MM.1S (cell line): ENCODE data around the gene ANO3.

Experiments used
- DNase-seq: peaks from one replicate; pipeline ENCODE4 v3.0.0-alpha.2; 2015
- H2AFZ ChIP-seq: fragments of 300-600 bp; sonication (generic); 2 replicates; pipeline ENCODE4 v1.6.0; 2016; ENCODE audit warnings: antibody characterized with exemption, low read length
- H3F3A ChIP-seq: fragments of 300-600 bp; sonication (generic); 2 replicates; pipeline ENCODE4 v1.6.1; 2016; ENCODE audit warnings: mild to moderate bottlenecking, antibody characterized with exemption, low read length, moderate library complexity, mixed read lengths; ENCODE audit not compliant: insufficient read depth
- H3K27ac ChIP-seq: fragments of 300-600 bp; sonication (generic); 2 replicates; pipeline ENCODE4 v1.5.1; 2016; ENCODE audit warnings: mild to moderate bottlenecking, low read length
- H3K27me3 ChIP-seq: fragments of 300-600 bp; sonication (generic); replicated peaks from 2 replicates; pipeline ENCODE4 v1.6.0; 2016; ENCODE audit warnings: low read length; ENCODE audit not compliant: insufficient read depth
- H3K36me3 ChIP-seq: fragments of 300-600 bp; sonication (generic); replicated peaks from 2 replicates; pipeline ENCODE4 v1.6.1; 2016; ENCODE audit warnings: mild to moderate bottlenecking, low read length, mixed read lengths; ENCODE audit not compliant: insufficient read depth
- H3K4me1 ChIP-seq: fragments of 300-600 bp; sonication (generic); 2 replicates; pipeline ENCODE4 v1.6.1; 2016; ENCODE audit warnings: low read length, mixed read lengths
- H3K4me2 ChIP-seq: fragments of 300-600 bp; sonication (generic); 2 replicates; pipeline ENCODE4 v1.6.0; 2016; ENCODE audit warnings: low read depth, low read length
- H3K4me3 ChIP-seq: fragments of 300-600 bp; sonication (generic); 2 replicates; pipeline ENCODE4 v1.5.1; 2016; ENCODE audit warnings: low read length, mixed read lengths
- H3K79me2 ChIP-seq: fragments of 300-600 bp; sonication (generic); 2 replicates; pipeline ENCODE4 v1.6.1; 2016; ENCODE audit warnings: mixed run types, low read length, mixed read lengths
- H3K9ac ChIP-seq: fragments of 300-600 bp; sonication (generic); 2 replicates; pipeline ENCODE4 v1.6.1; 2016; ENCODE audit warnings: low read length, mixed read lengths
- H3K9me2 ChIP-seq: fragments of 300-600 bp; sonication (generic); replicated peaks from 2 replicates; pipeline ENCODE4 v1.6.1; 2016; ENCODE audit warnings: mild to moderate bottlenecking, low read length, mixed read lengths; ENCODE audit not compliant: insufficient read depth
- H3K9me3 ChIP-seq: fragments of 300-600 bp; sonication (generic); replicated peaks from 2 replicates; pipeline ENCODE4 v1.6.1; 2016; ENCODE audit warnings: mild to moderate bottlenecking, low read length, mixed read lengths; ENCODE audit not compliant: insufficient read depth
- H4K20me1 ChIP-seq: fragments of 300-600 bp; sonication (generic); 2 replicates; pipeline ENCODE4 v1.6.1; 2016; ENCODE audit warnings: mild to moderate bottlenecking, low read length, moderate library complexity, mixed read lengths; ENCODE audit not compliant: insufficient read depth
- EZH2 ChIP-seq: fragments of 300-600 bp; sonication (generic); optimal IDR thresholded peaks from 2 replicates; pipeline ENCODE3; 2017; ENCODE audit warnings: low read depth, mild to moderate bottlenecking, antibody characterized with exemption, low read length, mixed read lengths
- EZH2phosphoT487 ChIP-seq: fragments of 300-600 bp; sonication (generic); IDR thresholded peaks from 2 replicates; pipeline ENCODE4 v1.6.1; 2018; ENCODE audit warnings: antibody characterized with exemption, low read length
- TF ChIP-seq, protein P1 (sequence below): fragments of 300-600 bp; sonication (generic); IDR thresholded peaks from 2 replicates; pipeline ENCODE4 v1.5.1; 2016; ENCODE audit warnings: antibody characterized with exemption, low read length, mixed read lengths

Gene ANO3

DNA sequence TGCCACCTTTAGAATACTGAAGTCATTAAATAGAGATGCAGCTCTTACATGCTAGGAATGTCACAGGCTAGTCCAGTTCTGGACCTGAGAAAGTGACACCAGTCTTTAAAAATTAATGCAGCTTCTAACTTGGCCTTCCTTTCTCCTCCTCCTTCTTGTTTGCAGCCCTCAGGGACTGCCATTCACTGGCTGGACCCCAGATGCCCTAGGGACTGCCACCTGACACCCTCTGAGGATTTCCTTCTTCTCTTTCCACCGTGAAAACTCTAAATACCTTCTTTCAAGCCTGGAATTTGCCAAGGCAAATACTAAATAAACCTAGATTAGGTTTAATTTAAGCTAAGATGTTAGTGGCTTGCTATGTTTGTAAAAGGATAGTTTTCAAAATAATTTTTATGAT lies 161.7 kb downstream of the ANO3 start:
- no peaks in the 10 kb centered on the region for H3K9me3 ChIP-seq
- no peak overlapping the region for H3K4me3 ChIP-seq
- no peak for DNase-seq
- H3K27me3 ChIP-seq: no peaks in the 10 kb centered on the region
- no peak overlapping the region for H3K4me2 ChIP-seq
- no peak overlapping the region for H2AFZ ChIP-seq
- H3K4me1 ChIP-seq: no peaks in the 10 kb centered on the region
- no peaks in the 10 kb centered on the region for H3K9me2 ChIP-seq
- no peaks in the 10 kb centered on the region for H4K20me1 ChIP-seq
- no peaks in the 10 kb centered on the region for H3F3A ChIP-seq
- H3K9ac ChIP-seq: no peak overlapping the region
- no peak for TF ChIP-seq EZH2
- no peak for TF ChIP-seq EZH2phosphoT487
- TF ChIP-seq, protein P1, sequence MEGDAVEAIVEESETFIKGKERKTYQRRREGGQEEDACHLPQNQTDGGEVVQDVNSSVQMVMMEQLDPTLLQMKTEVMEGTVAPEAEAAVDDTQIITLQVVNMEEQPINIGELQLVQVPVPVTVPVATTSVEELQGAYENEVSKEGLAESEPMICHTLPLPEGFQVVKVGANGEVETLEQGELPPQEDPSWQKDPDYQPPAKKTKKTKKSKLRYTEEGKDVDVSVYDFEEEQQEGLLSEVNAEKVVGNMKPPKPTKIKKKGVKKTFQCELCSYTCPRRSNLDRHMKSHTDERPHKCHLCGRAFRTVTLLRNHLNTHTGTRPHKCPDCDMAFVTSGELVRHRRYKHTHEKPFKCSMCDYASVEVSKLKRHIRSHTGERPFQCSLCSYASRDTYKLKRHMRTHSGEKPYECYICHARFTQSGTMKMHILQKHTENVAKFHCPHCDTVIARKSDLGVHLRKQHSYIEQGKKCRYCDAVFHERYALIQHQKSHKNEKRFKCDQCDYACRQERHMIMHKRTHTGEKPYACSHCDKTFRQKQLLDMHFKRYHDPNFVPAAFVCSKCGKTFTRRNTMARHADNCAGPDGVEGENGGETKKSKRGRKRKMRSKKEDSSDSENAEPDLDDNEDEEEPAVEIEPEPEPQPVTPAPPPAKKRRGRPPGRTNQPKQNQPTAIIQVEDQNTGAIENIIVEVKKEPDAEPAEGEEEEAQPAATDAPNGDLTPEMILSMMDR: no peak
- H3K79me2 ChIP-seq: no peaks in the 10 kb centered on the region
- H3K36me3 ChIP-seq: no peaks in the 10 kb centered on the region
- no peak overlapping the region for H3K27ac ChIP-seq

- TF ChIP-seq, protein P1: no peak
- no peak for TF ChIP-seq EZH2
- no peak for TF ChIP-seq EZH2phosphoT487
- Histone ChIP-seq H2AFZ (no peak overlapping the region), H3K4me1 (no peaks in the 10 kb centered on the region), H3K79me2 (no peaks in the 10 kb centered on the region), H3K9me2 (no peaks in the 10 kb centered on the region), H3K9ac (no peak overlapping the region), H3F3A (no peaks in the 10 kb centered on the region), H3K36me3 (no peaks in the 10 kb centered on the region), H3K4me2 (no peak overlapping the region), H3K27ac (no peak overlapping the region), H3K4me3 (no peak overlapping the region), H3K27me3 (no peaks in the 10 kb centered on the region), H3K9me3 (no peaks in the 10 kb centered on the region), H4K20me1 (no peaks in the 10 kb centered on the region)
- DNase-seq: no peak
Observed at GRCh38 chr11:26507229-26507628, 175.3 kb downstream of the ANO3 start.

GRCh38 chr11:26510164-26510563 lies 178.2 kb downstream of the ANO3 start:
- no peak overlapping the region for H3K27ac ChIP-seq
- H3K9me3 ChIP-seq: no peaks in the 10 kb centered on the region
- H3K36me3 ChIP-seq: no peaks in the 10 kb centered on the region
- H2AFZ ChIP-seq: no peak overlapping the region
- H3F3A ChIP-seq: no peaks in the 10 kb centered on the region
- TF ChIP-seq, protein P1: no peak
- TF ChIP-seq EZH2phosphoT487 (no peak), EZH2 (no peak)
- no peak overlapping the region for H3K4me2 ChIP-seq
- H3K4me1 ChIP-seq: no peaks in the 10 kb centered on the region
- DNase-seq: no peak
- H4K20me1 ChIP-seq: no peaks in the 10 kb centered on the region
- H3K79me2 ChIP-seq: no peaks in the 10 kb centered on the region
- H3K4me3 ChIP-seq: no peak overlapping the region
- H3K9me2 ChIP-seq: no peaks in the 10 kb centered on the region
- no peak overlapping the region for H3K9ac ChIP-seq
- H3K27me3 ChIP-seq: no peaks in the 10 kb centered on the region
